Sigmoid colon (tissue), 7 donors: ENCODE data around the gene SLC6A19. TPM values are rescaled to one million over a fixed set of nuclear protein-coding genes. Genes with fewer than 3 reads are reported as not detected.

Source experiments
- DNase-seq: peaks from one replicate; pipeline ENCODE4 v3.0.0-alpha.2; 2019
- H3K27ac ChIP-seq, 4 donors: fragments of 200-600 bp; sonication (generic); one replicate each; pipeline ENCODE4 v1.5.1; 2016 to 2019; ENCODE audit warnings: mild to moderate bottlenecking in 1 of 4
- H3K27me3 ChIP-seq, 3 donors: fragments of 200-600 bp; sonication (generic); one replicate each; pipeline ENCODE4 v1.5.1; 2019; ENCODE audit warnings: mild to moderate bottlenecking in 1 of 3
- H3K36me3 ChIP-seq, 4 donors: fragments of 200-600 bp; sonication (generic); one replicate each; pipeline ENCODE4 v1.5.1; 2016 to 2019
- H3K4me1 ChIP-seq, 4 donors: fragments of 200-600 bp; sonication (generic); one replicate each; pipeline ENCODE4 v1.5.1; 2017 to 2019
- H3K4me3 ChIP-seq, 4 donors: fragments of 200-600 bp; sonication (generic); one replicate each; pipeline ENCODE4 v1.5.1; 2017 to 2019; ENCODE audit warnings: mild to moderate bottlenecking in 2 of 4, moderate library complexity in 1 of 4
- H3K9me3 ChIP-seq, 4 donors: fragments of 200-600 bp in 3 of 4; sonication (generic) in 3 of 4; one replicate each; pipeline versions ENCODE4 v1.5.1 to v1.6.1; 2013 to 2019
- EP300 ChIP-seq, 4 donors: sonication (generic); formaldehyde crosslinking; IDR thresholded peaks; one replicate each; pipeline ENCODE4 v1.6.1; 2017; ENCODE audit warnings: antibody characterized with exemption in 4 of 4
- POLR2A ChIP-seq, 2 donors: fragments of 450-650 bp; IDR thresholded peaks; one replicate each; pipeline ENCODE4 v1.6.1; 2016; ENCODE audit warnings: antibody characterized with exemption in 2 of 2, mild to moderate bottlenecking in 2 of 2, moderate library complexity in 2 of 2
- POLR2AphosphoS5 ChIP-seq, 4 donors: sonication (generic); formaldehyde crosslinking; IDR thresholded peaks; one replicate each; pipeline ENCODE4 v1.6.1; 2017; ENCODE audit warnings: antibody characterized with exemption in 4 of 4
- WGBS, 2 donors: extraction: QIAGEN DNeasy Blood & Tissue Kit; methylation state at CpG; one replicate each; pipeline ENCODE4 v1.1.7; 2013; 5-methylcytosine and 5-hydroxymethylcytosine counted together
- intact Hi-C: fragments of 100-400 bp; cut with DNase I; formaldehyde crosslinking; loops from one replicate; pipeline ENCODE4 v1.15.1; 2023
- polyA plus RNA-seq, 3 donors: library from polyadenylated mRNA; stranded (reverse); fragments of 200-250 nt; gene quantifications; one replicate each; pipeline ENCODE4 v1.2.3, GENCODE V29; 2013
- total RNA-seq, 4 donors: library from RNA; depleted of rRNA; stranded (reverse); fragments of >200 nt; gene quantifications; one replicate each; pipeline ENCODE4 v1.1.0, GENCODE V29; 2016
- TF ChIP-seq, protein P1 (sequence below), 4 experiments: fragments of 450-650 bp in 3 of 4; fragments of 200-600 bp in 1 of 4; IDR thresholded peaks; one replicate each; pipeline ENCODE4 v1.5.1; 2016 to 2019; ENCODE audit warnings: antibody characterized with exemption in 4 of 4, mild to moderate bottlenecking in 3 of 4, moderate library complexity in 2 of 4
- donor health status: healthy with polysubstance abuse.
- donor health status: Bipolar disorder and iron deficiency.
- donor health status: healthy.

Gene SLC6A19
- total RNA-seq (not detected), polyA plus RNA-seq (1 to 10 TPM in 1 of 3 donors, under 1 TPM in 2; 0.80 to 6.6 (median 0.92) TPM)

DNA sequence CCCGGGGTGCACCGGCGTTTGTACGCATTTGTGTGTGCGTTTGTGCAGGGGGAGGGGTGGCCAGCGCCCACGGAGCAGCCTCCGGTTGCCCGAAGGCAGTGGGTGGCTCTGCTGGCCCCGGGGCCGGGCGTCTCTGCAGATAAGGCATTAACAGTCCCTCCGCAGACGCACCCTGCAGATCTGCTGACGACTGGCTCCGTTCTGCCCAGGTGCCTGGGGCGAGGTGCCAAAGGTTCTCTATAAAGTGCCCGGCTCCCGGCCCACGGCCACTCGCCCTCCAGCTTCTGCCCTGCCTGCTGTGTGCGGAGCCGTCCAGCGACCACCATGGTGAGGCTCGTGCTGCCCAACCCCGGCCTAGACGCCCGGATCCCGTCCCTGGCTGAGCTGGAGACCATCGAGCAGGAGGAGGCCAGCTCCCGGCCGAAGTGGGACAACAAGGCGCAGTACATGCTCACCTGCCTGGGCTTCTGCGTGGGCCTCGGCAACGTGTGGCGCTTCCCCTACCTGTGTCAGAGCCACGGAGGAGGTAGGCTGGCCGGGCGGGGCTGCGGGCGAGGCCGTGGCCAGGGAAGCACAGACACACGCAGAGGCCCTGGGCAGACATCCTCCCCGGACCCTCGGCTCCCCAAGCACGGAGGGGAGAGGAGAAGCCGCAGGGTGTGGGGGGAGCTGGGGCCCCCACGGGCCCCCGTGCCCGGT is at the start of gene SLC6A19:
SLC6A19 (plus strand) TSS at position 269 of the 699 bp plus-strand sequence; CDS start at position 325, 56 bp downstream.
- intact Hi-C loops = no loop called here
- Histone ChIP-seq H3K4me3 (no peak within 1 kb of the TSS), H3K4me1 (no peaks in the 10 kb centered on the region), H3K9me3 (no peaks in the 10 kb centered on the region), H3K36me3 (no peaks in the 10 kb centered on the region), H3K27me3 (peaks cover 1 to 86% (median 9%) of the 10 kb centered on the region in 3 donors), H3K27ac (no peak within 1 kb of the TSS)
- 17 to 65% methylated on average over 51 of the region's 51 CpGs for WGBS, 2 donors
- TF ChIP-seq EP300 (IDR thresholded peaks at IDR 0.05) (no peak), POLR2A (IDR thresholded peaks at IDR 0.05) (no peak), POLR2AphosphoS5 (IDR thresholded peaks at IDR 0.05) (no peak)
- TF ChIP-seq, protein P1, sequence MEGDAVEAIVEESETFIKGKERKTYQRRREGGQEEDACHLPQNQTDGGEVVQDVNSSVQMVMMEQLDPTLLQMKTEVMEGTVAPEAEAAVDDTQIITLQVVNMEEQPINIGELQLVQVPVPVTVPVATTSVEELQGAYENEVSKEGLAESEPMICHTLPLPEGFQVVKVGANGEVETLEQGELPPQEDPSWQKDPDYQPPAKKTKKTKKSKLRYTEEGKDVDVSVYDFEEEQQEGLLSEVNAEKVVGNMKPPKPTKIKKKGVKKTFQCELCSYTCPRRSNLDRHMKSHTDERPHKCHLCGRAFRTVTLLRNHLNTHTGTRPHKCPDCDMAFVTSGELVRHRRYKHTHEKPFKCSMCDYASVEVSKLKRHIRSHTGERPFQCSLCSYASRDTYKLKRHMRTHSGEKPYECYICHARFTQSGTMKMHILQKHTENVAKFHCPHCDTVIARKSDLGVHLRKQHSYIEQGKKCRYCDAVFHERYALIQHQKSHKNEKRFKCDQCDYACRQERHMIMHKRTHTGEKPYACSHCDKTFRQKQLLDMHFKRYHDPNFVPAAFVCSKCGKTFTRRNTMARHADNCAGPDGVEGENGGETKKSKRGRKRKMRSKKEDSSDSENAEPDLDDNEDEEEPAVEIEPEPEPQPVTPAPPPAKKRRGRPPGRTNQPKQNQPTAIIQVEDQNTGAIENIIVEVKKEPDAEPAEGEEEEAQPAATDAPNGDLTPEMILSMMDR (IDR thresholded peaks at IDR 0.05) = no peak
- no peak for DNase-seq

DNA sequence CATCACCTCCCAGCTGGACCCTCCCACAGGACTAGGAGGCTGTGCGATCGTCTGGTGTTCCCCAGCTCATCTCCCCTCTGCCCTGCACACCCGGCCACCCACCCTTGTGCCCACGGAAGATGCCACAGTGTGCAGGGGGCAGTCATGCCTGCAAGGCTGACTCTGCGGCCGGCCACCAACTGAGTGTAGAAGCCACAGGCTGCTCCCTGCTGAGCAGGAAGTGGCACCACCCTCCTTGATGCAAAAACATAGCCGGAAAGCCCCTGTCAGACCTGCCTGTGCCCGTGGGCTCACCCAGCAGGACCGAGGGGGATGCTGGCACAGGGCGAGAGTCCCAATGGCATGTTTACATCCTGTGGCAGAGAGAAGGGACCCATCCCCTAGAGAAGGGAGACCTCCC is 49.2 kb upstream of the SLC6A19 start:
- DNase-seq = no peak
- Histone ChIP-seq H3K27ac (no peak overlapping the region), H3K27me3 (peaks cover 21 to 48% (median 29%) of the 10 kb centered on the region in 3 donors), H3K9me3 (no peaks in the 10 kb centered on the region), H3K4me3 (no peak overlapping the region), H3K36me3 (no peaks in the 10 kb centered on the region), H3K4me1 (peaks cover 0 to 14% (median 8%) of the 10 kb centered on the region in 4 donors)
- no peak for TF ChIP-seq POLR2AphosphoS5 (IDR thresholded peaks at IDR 0.05)
- no peak for TF ChIP-seq EP300 (IDR thresholded peaks at IDR 0.05)
- TF ChIP-seq POLR2A (IDR thresholded peaks at IDR 0.05) = no peak
- TF ChIP-seq, protein P1 (IDR thresholded peaks at IDR 0.05) = no peak
- intact Hi-C loops = no loop called here
- 23 to 46% methylated on average over 10 of the region's 10 CpGs for WGBS, 2 donors

DNA sequence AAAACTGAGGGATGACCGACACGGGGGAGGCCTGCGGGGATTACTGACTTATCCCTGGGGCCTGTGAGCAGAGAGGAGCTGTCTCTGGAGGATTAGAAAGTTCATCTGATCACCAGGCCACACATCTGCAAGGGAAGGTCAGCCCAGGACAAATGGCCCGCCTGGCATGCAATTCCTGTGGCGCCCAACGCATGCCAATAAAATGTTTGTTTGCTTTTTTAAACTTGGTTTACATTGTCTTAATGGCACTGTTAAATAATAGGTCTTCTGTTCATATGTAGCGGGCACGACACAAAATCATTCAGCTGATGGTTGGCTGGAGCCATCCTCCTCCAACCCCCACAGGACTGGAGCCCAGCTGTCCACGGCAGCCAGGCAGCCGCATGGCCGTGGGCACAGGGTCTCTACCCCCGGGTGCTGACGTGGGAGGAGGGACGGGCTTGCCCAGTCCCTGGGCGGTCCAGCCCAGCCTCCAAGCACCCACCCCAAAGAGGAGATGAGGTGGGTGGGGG is 48.6 kb upstream of the SLC6A19 start:
- DNase-seq = no peak
- TF ChIP-seq, protein P1 (IDR thresholded peaks at IDR 0.05) = no peak
- TF ChIP-seq EP300 (IDR thresholded peaks at IDR 0.05) = no peak
- TF ChIP-seq POLR2A (IDR thresholded peaks at IDR 0.05) = no peak
- TF ChIP-seq POLR2AphosphoS5 (IDR thresholded peaks at IDR 0.05) = no peak
- intact Hi-C loops = no loop called here
- H3K36me3 ChIP-seq = no peaks in the 10 kb centered on the region
- peaks cover 21 to 50% (median 29%) of the 10 kb centered on the region in 3 donors for H3K27me3 ChIP-seq
- H3K4me1 ChIP-seq = peaks cover 0 to 14% (median 8%) of the 10 kb centered on the region in 4 donors
- H3K4me3 ChIP-seq = no peak overlapping the region
- H3K27ac ChIP-seq = no peak overlapping the region
- no peaks in the 10 kb centered on the region for H3K9me3 ChIP-seq
- 16 to 67% methylated on average over 15 of the region's 15 CpGs for WGBS, 2 donors

DNA sequence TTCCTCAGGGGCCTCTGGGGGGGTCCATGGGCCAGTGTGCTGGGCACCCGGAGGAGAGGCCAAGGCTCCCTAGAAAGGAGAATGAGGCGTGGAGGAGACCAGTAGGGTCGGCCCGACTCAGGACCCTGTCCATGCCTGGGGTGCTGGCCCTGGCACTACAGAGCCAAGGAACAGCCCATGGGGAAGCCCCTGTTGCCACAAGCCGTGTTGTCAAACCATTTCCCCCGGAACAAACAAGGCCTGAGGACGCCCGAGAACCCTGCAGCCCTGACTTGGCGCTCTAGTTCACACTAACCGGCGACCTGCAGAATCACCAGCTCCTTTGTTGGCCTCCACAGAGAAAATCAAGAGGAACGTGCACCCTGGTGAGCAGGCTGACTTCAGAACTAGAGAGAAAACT is 48.0 kb upstream of the SLC6A19 start:
- H3K36me3 ChIP-seq = no peaks in the 10 kb centered on the region
- H3K27ac ChIP-seq = no peak overlapping the region
- TF ChIP-seq EP300 (IDR thresholded peaks at IDR 0.05) = no peak
- no peak for TF ChIP-seq POLR2A (IDR thresholded peaks at IDR 0.05)
- no peak for TF ChIP-seq POLR2AphosphoS5 (IDR thresholded peaks at IDR 0.05)
- TF ChIP-seq, protein P1 (IDR thresholded peaks at IDR 0.05) = no peak
- peaks cover 0 to 14% (median 8%) of the 10 kb centered on the region in 4 donors for H3K4me1 ChIP-seq
- H3K4me3 ChIP-seq = no peak overlapping the region
- DNase-seq = no peak
- no peaks in the 10 kb centered on the region for H3K9me3 ChIP-seq
- H3K27me3 ChIP-seq = peaks cover 21 to 50% (median 29%) of the 10 kb centered on the region in 3 donors
- intact Hi-C loops = no loop called here
- WGBS, 2 donors = 66 to 72% methylated on average over 12 of the region's 12 CpGs
